Stomach (tissue), 4 donors: ENCODE data around the gene KLK2.

Experiments
- POLR2A ChIP-seq, 4 donors: fragments of 450-650 bp; IDR thresholded peaks; one replicate each; pipeline ENCODE4 v1.6.1; 2016; ENCODE audit warnings: antibody characterized with exemption in 4 of 4, control low read depth in 2 of 4, mild to moderate bottlenecking in 1 of 4, moderate library complexity in 1 of 4
- POLR2AphosphoS5 ChIP-seq, 3 donors: sonication (generic); formaldehyde crosslinking; IDR thresholded peaks; one replicate each; pipeline ENCODE4 v1.6.1; 2016; ENCODE audit warnings: antibody characterized with exemption in 3 of 3
- TF ChIP-seq, protein P1 (sequence below), 7 experiments: fragments of 450-650 bp in 4 of 7; fragments of 200-600 bp in 3 of 7; sonication (generic) in 3 of 7; IDR thresholded peaks; one replicate each; pipeline ENCODE4 v1.5.1; 2016 to 2019; ENCODE audit warnings: antibody characterized with exemption in 7 of 7, control low read depth in 2 of 7, mild to moderate bottlenecking in 1 of 7

DNA sequence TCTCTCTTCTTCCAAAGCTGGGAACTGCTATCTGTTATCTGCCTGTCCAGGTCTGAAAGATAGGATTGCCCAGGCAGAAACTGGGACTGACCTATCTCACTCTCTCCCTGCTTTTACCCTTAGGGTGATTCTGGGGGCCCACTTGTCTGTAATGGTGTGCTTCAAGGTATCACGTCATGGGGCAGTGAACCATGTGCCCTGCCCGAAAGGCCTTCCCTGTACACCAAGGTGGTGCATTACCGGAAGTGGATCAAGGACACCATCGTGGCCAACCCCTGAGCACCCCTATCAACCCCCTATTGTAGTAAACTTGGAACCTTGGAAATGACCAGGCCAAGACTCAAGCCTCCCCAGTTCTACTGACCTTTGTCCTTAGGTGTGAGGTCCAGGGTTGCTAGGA lies 13.4 kb upstream of the KLK2 start:
- no peak for TF ChIP-seq POLR2A (IDR thresholded peaks at IDR 0.05)
- TF ChIP-seq, protein P1, sequence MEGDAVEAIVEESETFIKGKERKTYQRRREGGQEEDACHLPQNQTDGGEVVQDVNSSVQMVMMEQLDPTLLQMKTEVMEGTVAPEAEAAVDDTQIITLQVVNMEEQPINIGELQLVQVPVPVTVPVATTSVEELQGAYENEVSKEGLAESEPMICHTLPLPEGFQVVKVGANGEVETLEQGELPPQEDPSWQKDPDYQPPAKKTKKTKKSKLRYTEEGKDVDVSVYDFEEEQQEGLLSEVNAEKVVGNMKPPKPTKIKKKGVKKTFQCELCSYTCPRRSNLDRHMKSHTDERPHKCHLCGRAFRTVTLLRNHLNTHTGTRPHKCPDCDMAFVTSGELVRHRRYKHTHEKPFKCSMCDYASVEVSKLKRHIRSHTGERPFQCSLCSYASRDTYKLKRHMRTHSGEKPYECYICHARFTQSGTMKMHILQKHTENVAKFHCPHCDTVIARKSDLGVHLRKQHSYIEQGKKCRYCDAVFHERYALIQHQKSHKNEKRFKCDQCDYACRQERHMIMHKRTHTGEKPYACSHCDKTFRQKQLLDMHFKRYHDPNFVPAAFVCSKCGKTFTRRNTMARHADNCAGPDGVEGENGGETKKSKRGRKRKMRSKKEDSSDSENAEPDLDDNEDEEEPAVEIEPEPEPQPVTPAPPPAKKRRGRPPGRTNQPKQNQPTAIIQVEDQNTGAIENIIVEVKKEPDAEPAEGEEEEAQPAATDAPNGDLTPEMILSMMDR (IDR thresholded peaks at IDR 0.05), result no peak
- TF ChIP-seq POLR2AphosphoS5 (IDR thresholded peaks at IDR 0.05), result no peak
